ENCODE data around the gene DIAPH2. TPM values are rescaled to one million over a fixed set of nuclear protein-coding genes. Genes with fewer than 3 reads are reported as not detected.

DIAPH2 gene
- total RNA-seq, 1 experiment from 2014 or later, result 15.9 TPM

DNA sequence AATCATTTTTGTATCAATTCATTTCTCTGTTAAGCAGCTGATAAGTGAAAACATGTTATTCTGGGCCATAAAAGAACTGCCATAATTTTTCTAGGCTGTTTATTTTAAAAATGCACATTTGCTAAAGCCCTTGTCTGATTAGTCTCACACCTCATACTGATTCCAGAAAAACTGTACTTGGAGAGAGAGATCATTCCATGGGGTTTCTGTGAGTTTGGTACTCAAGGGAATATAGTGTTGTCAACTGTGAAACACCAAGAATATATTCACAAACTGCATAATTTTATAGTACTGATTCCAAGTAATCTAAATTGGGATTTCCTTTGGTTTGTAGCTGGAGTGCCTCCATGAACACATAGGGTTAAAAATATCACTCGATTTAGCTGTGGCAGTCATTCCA lies 746.6 kb downstream of the DIAPH2 start (continued):
- TF ChIP-seq FOXK1 (CRISPR knock-in tag; IDR thresholded peaks at IDR 0.05), result no peak
- TF ChIP-seq NR2C2 (CRISPR knock-in tag; IDR thresholded peaks at IDR 0.05), result no peak
- TF ChIP-seq CREB1 (CRISPR knock-in tag; IDR thresholded peaks at IDR 0.05), result no peak
- TF ChIP-seq ZNF423 (CRISPR knock-in tag; IDR thresholded peaks at IDR 0.05), result no peak
- no peak for TF ChIP-seq TP53 (CRISPR knock-in tag; IDR thresholded peaks at IDR 0.05)
- TF ChIP-seq MXD4 (CRISPR knock-in tag; IDR thresholded peaks at IDR 0.05; ENCODE audit: borderline replicate concordance), result no peak
- no peak for TF ChIP-seq RELA (CRISPR knock-in tag; IDR thresholded peaks at IDR 0.05; ENCODE audit: borderline replicate concordance)
- no peak for TF ChIP-seq GTF2I (CRISPR knock-in tag; conservative IDR thresholded peaks at IDR 0.05)

DNA sequence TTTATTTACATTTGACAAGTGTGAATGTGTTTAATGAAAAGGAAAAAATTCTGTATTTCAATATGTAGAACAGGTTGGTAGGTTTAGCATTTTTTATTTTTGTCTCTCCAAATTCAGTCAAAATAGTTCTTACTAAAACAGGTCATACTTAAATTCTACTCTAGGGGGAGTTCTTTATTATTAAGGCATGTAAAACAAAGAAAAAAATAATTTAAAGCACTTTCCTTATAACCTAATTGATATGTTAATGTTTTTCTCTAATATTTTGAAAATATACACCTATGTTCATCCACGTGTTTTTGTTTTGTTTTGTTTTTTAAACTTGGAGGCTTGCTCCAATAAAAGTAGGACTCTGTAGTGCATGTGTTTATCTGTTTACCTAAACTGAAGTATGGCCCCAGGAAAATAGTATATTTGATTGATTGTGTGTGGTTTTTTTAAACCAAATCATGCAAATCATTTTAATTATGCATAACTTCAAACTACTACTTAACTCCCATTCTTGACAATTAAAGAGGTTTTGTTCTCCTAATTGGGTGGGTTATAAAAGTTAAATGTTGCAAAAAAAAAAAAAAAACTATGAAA lies 761.7 kb downstream of the DIAPH2 start:
- no peaks in the 10 kb centered on the region for H3K27me3 Mint-ChIP-seq (ENCODE audit: low read depth)
- ATAC-seq (no peak), DNase-seq (ENCODE audit: low spot score) (no peak)
- no peaks in the 10 kb centered on the region for H3K36me3 Mint-ChIP-seq
- H3K4me3 Mint-ChIP-seq, result no peak overlapping the region
- CTCF ChIA-PET, result no interaction called here
- no peaks in the 10 kb centered on the region for H3K9me3 Mint-ChIP-seq
- TF ChIP-seq GRHL2 (CRISPR knock-in tag; IDR thresholded peaks at IDR 0.05; ENCODE audit: insufficient replicate concordance, severe bottlenecking), result no peak
- no peak overlapping the region for H3K27ac Mint-ChIP-seq
- POLR2A ChIA-PET, result no interaction called here
- H3K4me1 Mint-ChIP-seq, result peaks cover 51% of the 10 kb centered on the region

DNA sequence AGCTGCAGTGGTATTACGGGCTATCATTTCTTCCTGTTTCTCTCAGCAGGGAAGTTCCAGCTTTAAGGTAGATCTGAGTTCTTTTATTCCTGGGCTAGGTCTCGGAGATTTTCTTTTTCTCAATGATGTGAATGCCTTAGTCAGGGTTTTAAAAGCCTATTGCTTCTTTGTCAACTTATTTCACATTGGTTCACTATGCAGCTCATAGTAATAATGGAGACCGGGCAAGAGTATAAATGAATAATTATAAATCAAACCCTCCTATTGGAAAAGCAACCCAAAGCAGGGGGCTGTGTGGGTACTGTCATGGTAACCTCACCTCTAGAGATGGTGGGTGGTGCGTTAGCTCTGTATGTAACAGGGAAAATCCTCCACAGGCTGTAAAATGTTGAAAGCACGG lies 762.7 kb downstream of the DIAPH2 start:
- no peaks in the 10 kb centered on the region for H3K9me3 Mint-ChIP-seq
- H3K27me3 Mint-ChIP-seq (ENCODE audit: low read depth), result no peaks in the 10 kb centered on the region
- ATAC-seq, result no peak
- H3K36me3 Mint-ChIP-seq, result no peaks in the 10 kb centered on the region
- CTCF ChIA-PET, result interaction anchor here (0.6 kb wide), 1 partner anchor 235 kb away, joined by 3 read pairs; no protein-coding TSS in a partner anchor
- POLR2A ChIA-PET, result interaction anchor here (0.6 kb wide), 1 partner anchor 772 kb away, joined by 3 read pairs; no protein-coding TSS in a partner anchor
- no peak for DNase-seq (ENCODE audit: low spot score)
- TF ChIP-seq, protein P1, sequence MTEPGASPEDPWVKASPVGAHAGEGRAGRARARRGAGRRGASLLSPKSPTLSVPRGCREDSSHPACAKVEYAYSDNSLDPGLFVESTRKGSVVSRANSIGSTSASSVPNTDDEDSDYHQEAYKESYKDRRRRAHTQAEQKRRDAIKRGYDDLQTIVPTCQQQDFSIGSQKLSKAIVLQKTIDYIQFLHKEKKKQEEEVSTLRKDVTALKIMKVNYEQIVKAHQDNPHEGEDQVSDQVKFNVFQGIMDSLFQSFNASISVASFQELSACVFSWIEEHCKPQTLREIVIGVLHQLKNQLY (CRISPR knock-in tag; IDR thresholded peaks at IDR 0.05), result no peak
- TF ChIP-seq ESRRA (CRISPR knock-in tag; IDR thresholded peaks at IDR 0.05; ENCODE audit: borderline replicate concordance) (no peak), RELA (CRISPR knock-in tag; IDR thresholded peaks at IDR 0.05; ENCODE audit: borderline replicate concordance) (no peak), GABPB1 (CRISPR knock-in tag; IDR thresholded peaks at IDR 0.05) (no peak)
- H3K4me3 Mint-ChIP-seq, result no peak overlapping the region
- peak overlapping the region; percentile 70; the same call in 1 of the 2 replicates for H3K27ac Mint-ChIP-seq
- H3K4me1 Mint-ChIP-seq, result peaks cover 46% of the 10 kb centered on the region

DNA sequence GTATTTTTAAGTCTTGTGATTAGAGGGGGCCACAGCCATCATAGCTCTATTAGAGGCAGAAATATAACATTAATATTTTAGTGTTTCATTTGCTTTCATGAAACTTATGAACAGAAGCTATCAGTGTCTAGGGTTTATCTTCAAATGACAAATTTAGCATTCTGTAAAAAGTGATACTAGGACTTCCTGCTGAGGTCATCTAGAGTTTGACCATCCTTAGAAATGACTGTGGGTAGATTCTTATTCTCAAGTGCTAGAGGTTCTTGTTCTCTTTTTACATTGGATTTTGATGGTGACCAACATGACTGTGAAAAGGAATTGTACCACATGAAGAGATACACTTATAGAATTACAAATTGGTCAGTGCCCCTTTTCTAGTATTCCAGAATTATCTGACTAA lies 767.6 kb downstream of the DIAPH2 start:
- H3K9me3 Mint-ChIP-seq, result no peaks in the 10 kb centered on the region
- ChIA-PET CTCF (no interaction called here), POLR2A (no interaction called here)
- peaks cover 4% of the 10 kb centered on the region; the same call in 1 of the 2 replicates for H3K36me3 Mint-ChIP-seq
- H3K4me1 Mint-ChIP-seq, result peaks cover 23% of the 10 kb centered on the region
- TF ChIP-seq, protein P2, sequence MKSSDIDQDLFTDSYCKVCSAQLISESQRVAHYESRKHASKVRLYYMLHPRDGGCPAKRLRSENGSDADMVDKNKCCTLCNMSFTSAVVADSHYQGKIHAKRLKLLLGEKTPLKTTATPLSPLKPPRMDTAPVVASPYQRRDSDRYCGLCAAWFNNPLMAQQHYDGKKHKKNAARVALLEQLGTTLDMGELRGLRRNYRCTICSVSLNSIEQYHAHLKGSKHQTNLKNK (CRISPR knock-in tag; IDR thresholded peaks at IDR 0.05), result no peak
- no peak for TF ChIP-seq TP53 (CRISPR knock-in tag; IDR thresholded peaks at IDR 0.05)
- TF ChIP-seq TEAD4 (CRISPR knock-in tag; IDR thresholded peaks at IDR 0.05), result no peak
- TF ChIP-seq, protein P3, sequence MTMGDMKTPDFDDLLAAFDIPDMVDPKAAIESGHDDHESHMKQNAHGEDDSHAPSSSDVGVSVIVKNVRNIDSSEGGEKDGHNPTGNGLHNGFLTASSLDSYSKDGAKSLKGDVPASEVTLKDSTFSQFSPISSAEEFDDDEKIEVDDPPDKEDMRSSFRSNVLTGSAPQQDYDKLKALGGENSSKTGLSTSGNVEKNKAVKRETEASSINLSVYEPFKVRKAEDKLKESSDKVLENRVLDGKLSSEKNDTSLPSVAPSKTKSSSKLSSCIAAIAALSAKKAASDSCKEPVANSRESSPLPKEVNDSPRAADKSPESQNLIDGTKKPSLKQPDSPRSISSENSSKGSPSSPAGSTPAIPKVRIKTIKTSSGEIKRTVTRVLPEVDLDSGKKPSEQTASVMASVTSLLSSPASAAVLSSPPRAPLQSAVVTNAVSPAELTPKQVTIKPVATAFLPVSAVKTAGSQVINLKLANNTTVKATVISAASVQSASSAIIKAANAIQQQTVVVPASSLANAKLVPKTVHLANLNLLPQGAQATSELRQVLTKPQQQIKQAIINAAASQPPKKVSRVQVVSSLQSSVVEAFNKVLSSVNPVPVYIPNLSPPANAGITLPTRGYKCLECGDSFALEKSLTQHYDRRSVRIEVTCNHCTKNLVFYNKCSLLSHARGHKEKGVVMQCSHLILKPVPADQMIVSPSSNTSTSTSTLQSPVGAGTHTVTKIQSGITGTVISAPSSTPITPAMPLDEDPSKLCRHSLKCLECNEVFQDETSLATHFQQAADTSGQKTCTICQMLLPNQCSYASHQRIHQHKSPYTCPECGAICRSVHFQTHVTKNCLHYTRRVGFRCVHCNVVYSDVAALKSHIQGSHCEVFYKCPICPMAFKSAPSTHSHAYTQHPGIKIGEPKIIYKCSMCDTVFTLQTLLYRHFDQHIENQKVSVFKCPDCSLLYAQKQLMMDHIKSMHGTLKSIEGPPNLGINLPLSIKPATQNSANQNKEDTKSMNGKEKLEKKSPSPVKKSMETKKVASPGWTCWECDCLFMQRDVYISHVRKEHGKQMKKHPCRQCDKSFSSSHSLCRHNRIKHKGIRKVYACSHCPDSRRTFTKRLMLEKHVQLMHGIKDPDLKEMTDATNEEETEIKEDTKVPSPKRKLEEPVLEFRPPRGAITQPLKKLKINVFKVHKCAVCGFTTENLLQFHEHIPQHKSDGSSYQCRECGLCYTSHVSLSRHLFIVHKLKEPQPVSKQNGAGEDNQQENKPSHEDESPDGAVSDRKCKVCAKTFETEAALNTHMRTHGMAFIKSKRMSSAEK (CRISPR knock-in tag; IDR thresholded peaks at IDR 0.05; ENCODE audit: borderline replicate concordance), result no peak
- no peak for TF ChIP-seq HMGA2 (CRISPR knock-in tag; IDR thresholded peaks at IDR 0.05)
- no peak for TF ChIP-seq GTF2I (CRISPR knock-in tag; conservative IDR thresholded peaks at IDR 0.05)
- TF ChIP-seq, protein P4, sequence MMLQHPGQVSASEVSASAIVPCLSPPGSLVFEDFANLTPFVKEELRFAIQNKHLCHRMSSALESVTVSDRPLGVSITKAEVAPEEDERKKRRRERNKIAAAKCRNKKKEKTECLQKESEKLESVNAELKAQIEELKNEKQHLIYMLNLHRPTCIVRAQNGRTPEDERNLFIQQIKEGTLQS (CRISPR knock-in tag; conservative IDR thresholded peaks at IDR 0.05), result no peak
- TF ChIP-seq SMAD3 (CRISPR knock-in tag; IDR thresholded peaks at IDR 0.05; ENCODE audit: borderline replicate concordance), result no peak
- TF ChIP-seq, protein P5, sequence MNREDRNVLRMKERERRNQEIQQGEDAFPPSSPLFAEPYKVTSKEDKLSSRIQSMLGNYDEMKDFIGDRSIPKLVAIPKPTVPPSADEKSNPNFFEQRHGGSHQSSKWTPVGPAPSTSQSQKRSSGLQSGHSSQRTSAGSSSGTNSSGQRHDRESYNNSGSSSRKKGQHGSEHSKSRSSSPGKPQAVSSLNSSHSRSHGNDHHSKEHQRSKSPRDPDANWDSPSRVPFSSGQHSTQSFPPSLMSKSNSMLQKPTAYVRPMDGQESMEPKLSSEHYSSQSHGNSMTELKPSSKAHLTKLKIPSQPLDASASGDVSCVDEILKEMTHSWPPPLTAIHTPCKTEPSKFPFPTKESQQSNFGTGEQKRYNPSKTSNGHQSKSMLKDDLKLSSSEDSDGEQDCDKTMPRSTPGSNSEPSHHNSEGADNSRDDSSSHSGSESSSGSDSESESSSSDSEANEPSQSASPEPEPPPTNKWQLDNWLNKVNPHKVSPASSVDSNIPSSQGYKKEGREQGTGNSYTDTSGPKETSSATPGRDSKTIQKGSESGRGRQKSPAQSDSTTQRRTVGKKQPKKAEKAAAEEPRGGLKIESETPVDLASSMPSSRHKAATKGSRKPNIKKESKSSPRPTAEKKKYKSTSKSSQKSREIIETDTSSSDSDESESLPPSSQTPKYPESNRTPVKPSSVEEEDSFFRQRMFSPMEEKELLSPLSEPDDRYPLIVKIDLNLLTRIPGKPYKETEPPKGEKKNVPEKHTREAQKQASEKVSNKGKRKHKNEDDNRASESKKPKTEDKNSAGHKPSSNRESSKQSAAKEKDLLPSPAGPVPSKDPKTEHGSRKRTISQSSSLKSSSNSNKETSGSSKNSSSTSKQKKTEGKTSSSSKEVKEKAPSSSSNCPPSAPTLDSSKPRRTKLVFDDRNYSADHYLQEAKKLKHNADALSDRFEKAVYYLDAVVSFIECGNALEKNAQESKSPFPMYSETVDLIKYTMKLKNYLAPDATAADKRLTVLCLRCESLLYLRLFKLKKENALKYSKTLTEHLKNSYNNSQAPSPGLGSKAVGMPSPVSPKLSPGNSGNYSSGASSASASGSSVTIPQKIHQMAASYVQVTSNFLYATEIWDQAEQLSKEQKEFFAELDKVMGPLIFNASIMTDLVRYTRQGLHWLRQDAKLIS (CRISPR knock-in tag; IDR thresholded peaks at IDR 0.05; ENCODE audit: borderline replicate concordance), result no peak
- no peaks in the 10 kb centered on the region for H3K27me3 Mint-ChIP-seq (ENCODE audit: low read depth)
- no peak for ATAC-seq
- H3K4me3 Mint-ChIP-seq, result no peak overlapping the region
- DNase-seq (ENCODE audit: low spot score), result no peak
- H3K27ac Mint-ChIP-seq, result no peak overlapping the region
